Stimulated activated naive B cell treated with anti-CD40 and anti-IgM and Interleukin-4, amounts not matched to agents 10 μg/mL and 1 μg/mL and 100 μg/mL, for 72 hours (primary cell): ENCODE measurements around the gene USP53.
"Not testable (repeated sequence)": the region's sequence is repeated elsewhere in the genome, so short reads cannot be mapped to it uniquely, and the experiment has no call there.

Experiments
- ATAC-seq, 2 donors: fragments of 150-1000 bp; cut with Tn5 transposase; replicated peaks; 2 replicates each; pipeline ENCODE4 v1.10.0; 2021; ENCODE audit warnings: moderate library complexity in 1 of 2
- DNase-seq: peaks from one replicate; pipeline ENCODE4 v3.0.0; 2021
- H3K27ac Mint-ChIP-seq: one replicate; pipeline ENCODE4 v1.8.0; 2022; ENCODE audit warnings: mild to moderate bottlenecking, mixed read lengths
- H3K27me3 Mint-ChIP-seq, 2 donors: one replicate each; pipeline ENCODE4 v1.8.0; 2022; ENCODE audit warnings: mixed read lengths in 2 of 2
- H3K36me3 Mint-ChIP-seq, 2 donors: one replicate each; pipeline ENCODE4 v1.8.0; 2022; ENCODE audit warnings: mixed read lengths in 2 of 2, mild to moderate bottlenecking in 1 of 2
- H3K4me1 Mint-ChIP-seq, 2 donors: one replicate each; pipeline ENCODE4 v1.8.0; 2022; ENCODE audit warnings: mixed read lengths in 2 of 2, mild to moderate bottlenecking in 1 of 2
- H3K4me3 Mint-ChIP-seq, 2 donors: one replicate each; pipeline ENCODE4 v1.8.0; 2022; ENCODE audit warnings: mild to moderate bottlenecking in 2 of 2, mixed read lengths in 2 of 2, moderate library complexity in 1 of 2
- H3K9me3 Mint-ChIP-seq, 2 donors: one replicate each; pipeline ENCODE4 v1.8.0; 2022; ENCODE audit warnings: mixed read lengths in 2 of 2, mild to moderate bottlenecking in 1 of 2

The USP53 gene

DNA sequence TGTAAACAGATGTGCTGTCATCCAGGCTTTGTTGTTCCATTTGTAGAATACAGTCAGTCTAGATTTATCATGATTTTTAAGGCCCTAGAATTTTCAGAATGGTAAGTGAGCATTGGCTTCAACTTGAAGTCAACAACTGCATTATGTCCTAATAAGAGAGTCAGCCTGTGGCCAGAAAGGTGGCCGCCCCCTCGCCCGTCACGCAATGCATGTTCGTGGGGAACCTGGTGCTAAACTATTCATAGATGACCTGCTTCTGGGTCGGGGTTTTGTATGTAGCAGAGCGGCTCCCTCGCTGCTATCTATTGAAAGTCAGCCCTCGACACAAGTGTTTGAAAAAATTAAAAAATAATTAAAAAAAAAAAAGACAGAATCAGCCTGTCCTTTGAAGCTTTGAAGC is 24.7 kb downstream of the USP53 start:
- no peak for DNase-seq
- Mint-ChIP-seq H3K4me3 (no peak overlapping the region), H3K4me1 (peaks cover 15 to 25% of the 10 kb centered on the region in 2 donors), H3K27ac (no peak overlapping the region), H3K36me3 (peaks cover 7 to 15% of the 10 kb centered on the region in 2 donors), H3K9me3 (no peaks in the 10 kb centered on the region), H3K27me3 (no peaks in the 10 kb centered on the region)
- ATAC-seq = no peak

DNA sequence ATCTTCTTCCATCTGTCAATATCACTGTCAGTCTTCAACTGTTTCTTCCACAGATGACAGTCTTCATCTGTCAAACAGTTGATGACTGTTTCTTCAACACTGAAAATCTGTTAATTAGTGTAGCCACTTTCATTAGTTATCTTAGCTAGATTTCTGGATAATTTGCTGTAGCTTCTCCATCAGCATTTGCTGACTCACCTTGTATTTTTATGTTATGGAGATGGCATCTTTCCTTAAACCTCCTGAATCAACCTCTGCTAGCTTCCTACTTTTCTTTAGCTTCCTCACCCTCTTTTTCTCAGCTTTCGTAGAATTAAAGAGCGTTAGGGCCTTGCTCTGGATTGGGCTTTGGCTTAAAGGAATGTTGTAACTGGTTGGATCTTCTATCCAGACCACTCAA is 25.1 kb downstream of the USP53 start:
- H3K27ac Mint-ChIP-seq = peak overlapping the region; percentile 70
- H3K36me3 Mint-ChIP-seq = peaks cover 7 to 15% of the 10 kb centered on the region in 2 donors
- peaks cover 15 to 25% of the 10 kb centered on the region in 2 donors for H3K4me1 Mint-ChIP-seq
- H3K9me3 Mint-ChIP-seq = no peaks in the 10 kb centered on the region
- H3K4me3 Mint-ChIP-seq = no peak overlapping the region
- H3K27me3 Mint-ChIP-seq = no peaks in the 10 kb centered on the region
- DNase-seq (no peak), ATAC-seq (no peak)

DNA sequence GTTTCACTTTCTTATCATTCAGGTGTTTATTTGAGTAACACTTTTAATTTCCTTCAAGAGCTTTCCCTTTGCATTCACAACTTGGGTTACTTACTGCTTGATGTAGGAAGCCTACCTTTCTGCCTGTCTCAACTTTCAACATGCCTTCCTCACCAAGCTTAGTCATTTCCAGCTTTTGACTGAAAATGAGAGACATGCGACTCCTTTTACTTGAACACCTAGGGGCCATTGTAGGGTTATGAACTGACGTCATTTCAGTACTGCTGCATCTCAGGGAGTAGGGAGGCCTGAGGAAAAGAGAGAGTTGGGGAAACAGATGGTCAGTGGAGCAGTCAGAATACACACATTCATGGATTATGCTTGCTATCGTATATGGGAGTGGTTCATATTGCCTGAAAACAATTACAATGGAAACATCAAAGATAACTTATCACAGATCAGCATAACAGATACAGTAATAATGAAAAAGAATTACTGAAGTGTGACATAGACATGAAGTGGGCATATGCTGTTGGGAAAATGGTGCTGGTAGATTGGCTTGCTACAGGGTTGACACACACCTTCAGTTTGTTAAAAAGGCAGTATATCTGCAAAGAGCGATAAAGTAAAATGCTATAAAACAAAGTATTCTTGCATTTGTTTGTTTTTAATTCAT is 25.7 kb downstream of the USP53 start:
- H3K27me3 Mint-ChIP-seq = no peaks in the 10 kb centered on the region
- H3K27ac Mint-ChIP-seq = peak overlapping the region; percentile 70
- no peaks in the 10 kb centered on the region for H3K9me3 Mint-ChIP-seq
- ATAC-seq (peak; percentile 81 to 96), DNase-seq (peak; percentile 25)
- peaks cover 13 to 20% of the 10 kb centered on the region in 2 donors for H3K4me1 Mint-ChIP-seq
- H3K4me3 Mint-ChIP-seq = peak overlapping the region in 1 of 2 donors; percentile 7
- peaks cover 6 to 15% of the 10 kb centered on the region in 2 donors for H3K36me3 Mint-ChIP-seq

DNA sequence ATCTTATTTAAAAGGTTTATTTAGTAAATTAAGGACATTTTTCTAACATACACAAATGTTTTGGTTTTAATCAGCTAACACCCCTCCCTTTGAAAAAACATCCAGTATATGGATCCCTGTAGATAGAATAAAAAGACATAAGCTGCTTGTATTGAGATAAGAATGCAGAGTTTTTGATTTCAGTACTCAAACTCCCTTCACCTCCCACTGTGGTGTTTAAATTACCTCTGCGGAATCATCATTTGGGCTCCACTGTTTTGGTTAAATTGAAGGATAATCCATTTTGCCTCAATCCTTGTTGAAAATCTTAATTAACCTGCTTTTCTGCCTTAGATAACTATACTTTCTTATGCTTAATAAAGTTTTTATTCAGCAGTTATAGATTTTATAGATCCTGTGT is 27.6 kb downstream of the USP53 start:
- Mint-ChIP-seq H3K4me1 (peaks cover 10 to 21% of the 10 kb centered on the region in 2 donors), H3K9me3 (no peaks in the 10 kb centered on the region), H3K27ac (no peak overlapping the region), H3K36me3 (peaks cover 6 to 15% of the 10 kb centered on the region in 2 donors), H3K4me3 (no peak overlapping the region), H3K27me3 (no peaks in the 10 kb centered on the region)
- DNase-seq (no peak), ATAC-seq (no peak)

DNA sequence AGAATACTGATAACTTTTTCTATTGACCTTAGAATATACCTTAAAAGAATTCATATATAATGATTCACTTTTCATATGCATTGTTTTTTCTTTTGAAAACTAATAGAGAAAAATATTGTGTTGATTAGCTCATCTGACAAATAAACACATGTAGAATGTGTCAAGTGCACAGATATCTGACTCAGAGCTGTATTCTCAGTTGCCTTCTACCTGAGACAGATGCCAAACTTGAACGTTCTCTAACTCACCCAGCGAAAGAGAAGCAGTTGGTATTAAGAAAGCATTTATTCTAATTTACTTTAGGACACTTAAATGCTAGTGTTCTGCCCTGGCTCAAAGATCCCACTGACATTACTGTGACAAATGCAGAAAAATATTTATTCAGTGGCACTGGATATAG is 28.1 kb downstream of the USP53 start:
- no peak for ATAC-seq
- Mint-ChIP-seq H3K4me3 (no peak overlapping the region), H3K27me3 (no peaks in the 10 kb centered on the region), H3K4me1 (peaks cover 10 to 21% of the 10 kb centered on the region in 2 donors), H3K9me3 (no peaks in the 10 kb centered on the region), H3K27ac (no peak overlapping the region), H3K36me3 (peaks cover 5 to 13% of the 10 kb centered on the region in 2 donors)
- DNase-seq = no peak

DNA sequence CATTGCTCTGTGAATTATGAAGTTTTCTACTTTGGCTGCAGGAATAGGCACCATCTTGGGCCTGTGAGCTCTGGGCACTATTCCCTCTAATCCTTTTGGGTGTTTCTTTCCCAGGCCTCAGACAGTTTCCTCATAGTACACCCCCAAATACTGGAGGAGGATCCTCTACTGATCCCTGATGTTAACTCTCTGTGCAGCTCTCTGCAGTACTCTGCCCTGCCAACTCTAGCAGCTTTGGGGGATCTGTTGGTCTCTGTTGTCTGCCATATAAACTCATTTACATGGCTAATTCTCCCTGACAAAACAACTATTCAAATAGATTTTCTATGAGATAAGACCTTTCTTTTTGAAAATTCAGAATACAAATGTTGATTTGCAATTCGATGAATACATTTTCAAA is 29.9 kb downstream of the USP53 start:
- no peaks in the 10 kb centered on the region for H3K9me3 Mint-ChIP-seq
- DNase-seq (no peak), ATAC-seq (no peak)
- peaks cover 10 to 21% of the 10 kb centered on the region in 2 donors for H3K4me1 Mint-ChIP-seq
- H3K27ac Mint-ChIP-seq = no peak overlapping the region
- H3K36me3 Mint-ChIP-seq = peaks cover 6 to 22% of the 10 kb centered on the region in 2 donors
- H3K4me3 Mint-ChIP-seq = no peak overlapping the region
- H3K27me3 Mint-ChIP-seq = no peaks in the 10 kb centered on the region

DNA sequence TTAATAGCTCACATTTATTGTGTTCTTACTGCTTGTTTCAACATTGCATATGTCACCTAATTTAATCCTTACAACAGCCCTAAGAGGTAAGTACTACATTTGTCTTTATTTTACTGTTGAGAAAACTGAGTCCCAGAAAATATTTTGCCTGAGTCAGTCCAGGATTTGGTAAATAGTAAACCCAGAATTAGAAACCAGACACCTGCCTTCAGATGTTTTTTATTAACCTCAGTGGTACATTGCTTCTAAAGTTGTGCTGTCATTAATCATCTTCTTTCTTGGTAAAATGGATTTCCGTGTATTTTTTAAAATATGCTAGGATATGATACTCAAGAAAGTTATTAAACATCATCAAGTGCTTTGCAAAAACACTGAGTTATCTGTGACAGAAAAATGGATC is 31.4 kb downstream of the USP53 start:
- DNase-seq (no peak), ATAC-seq (no peak)
- peaks cover 7 to 23% of the 10 kb centered on the region in 2 donors for H3K36me3 Mint-ChIP-seq
- peaks cover 5 to 12% of the 10 kb centered on the region in 2 donors for H3K4me1 Mint-ChIP-seq
- no peak overlapping the region for H3K4me3 Mint-ChIP-seq
- H3K27ac Mint-ChIP-seq = no peak overlapping the region
- H3K27me3 Mint-ChIP-seq = no peaks in the 10 kb centered on the region
- H3K9me3 Mint-ChIP-seq = no peaks in the 10 kb centered on the region

DNA sequence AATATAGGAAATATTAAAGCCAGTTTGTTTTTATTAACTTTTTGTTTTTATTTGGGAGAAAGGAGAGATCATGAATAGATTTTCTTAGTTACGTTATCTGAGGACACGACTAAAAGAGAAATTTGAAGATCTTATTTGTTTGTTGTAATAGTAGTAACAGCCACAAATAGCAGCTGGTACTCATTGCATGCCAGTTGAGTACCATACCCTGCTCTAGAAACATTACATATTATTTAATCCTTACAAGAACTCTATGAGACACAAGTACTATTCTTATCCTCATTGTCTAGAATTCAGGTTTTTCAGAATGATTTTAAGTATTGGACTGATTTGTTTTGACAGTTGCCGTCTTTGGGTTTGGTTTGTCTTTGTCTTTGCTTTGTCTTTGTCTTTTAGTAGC is 31.8 kb downstream of the USP53 start:
- Mint-ChIP-seq H3K27ac (no peak overlapping the region), H3K27me3 (no peaks in the 10 kb centered on the region), H3K4me1 (peaks cover 5 to 12% of the 10 kb centered on the region in 2 donors), H3K4me3 (no peak overlapping the region), H3K9me3 (no peaks in the 10 kb centered on the region), H3K36me3 (peaks cover 7 to 23% of the 10 kb centered on the region in 2 donors)
- DNase-seq = no peak
- ATAC-seq = no peak

DNA sequence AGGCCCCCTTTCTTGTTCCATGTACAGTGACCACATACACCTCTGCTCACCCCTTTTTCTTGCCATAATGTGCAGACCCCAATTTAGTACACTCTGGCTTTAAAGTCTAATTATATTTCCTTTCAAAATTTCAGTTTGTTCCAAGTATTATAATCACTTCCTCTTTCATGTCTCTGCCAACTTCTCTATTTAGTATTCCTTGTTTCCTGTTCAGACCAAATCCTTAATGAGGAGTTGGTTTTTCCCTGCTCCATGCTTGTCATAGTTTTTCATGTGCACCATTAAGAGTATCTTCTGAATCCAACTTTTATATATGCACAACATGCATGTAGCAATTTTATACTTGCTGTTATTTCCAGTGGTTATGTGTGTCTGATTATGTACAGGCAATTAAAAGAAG is 32.3 kb downstream of the USP53 start:
- ATAC-seq (no peak), DNase-seq (no peak)
- peaks cover 5 to 12% of the 10 kb centered on the region in 2 donors for H3K4me1 Mint-ChIP-seq
- no peak overlapping the region for H3K27ac Mint-ChIP-seq
- H3K27me3 Mint-ChIP-seq = no peaks in the 10 kb centered on the region
- H3K4me3 Mint-ChIP-seq = no peak overlapping the region
- peaks cover 7 to 23% of the 10 kb centered on the region in 2 donors for H3K36me3 Mint-ChIP-seq
- no peaks in the 10 kb centered on the region for H3K9me3 Mint-ChIP-seq

DNA sequence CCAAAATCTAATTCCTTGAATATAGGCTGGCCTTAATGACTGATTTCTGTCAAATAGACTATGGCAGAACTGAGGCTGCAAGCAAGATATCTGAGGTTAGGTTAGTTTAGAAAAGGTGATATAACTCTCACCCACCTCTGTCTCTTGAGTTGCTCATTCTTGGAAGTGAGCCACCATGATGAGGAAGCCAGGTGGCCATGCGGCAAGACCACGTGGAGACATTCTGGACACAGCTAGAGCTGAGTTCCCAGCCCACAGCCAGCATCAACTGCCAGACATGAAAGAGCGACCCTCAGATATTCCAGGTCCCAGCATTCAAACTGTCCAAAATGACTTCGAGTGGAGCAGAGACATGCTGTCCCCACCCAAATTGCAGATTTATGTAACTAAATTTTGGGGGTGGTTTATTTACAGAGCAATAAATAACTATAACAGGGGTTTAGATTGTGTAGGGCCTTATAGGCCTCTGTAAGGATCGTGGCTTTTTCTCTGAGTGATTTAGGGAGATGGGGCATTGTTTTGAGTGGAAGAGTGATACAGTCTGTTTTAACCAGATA is 33.7 kb downstream of the USP53 start:
- H3K9me3 Mint-ChIP-seq = peaks cover 0 to 1% of the 10 kb centered on the region in 2 donors
- DNase-seq (no peak), ATAC-seq (no peak)
- H3K27me3 Mint-ChIP-seq = no peaks in the 10 kb centered on the region
- peaks cover 5 to 12% of the 10 kb centered on the region in 2 donors for H3K4me1 Mint-ChIP-seq
- no peak overlapping the region for H3K4me3 Mint-ChIP-seq
- H3K36me3 Mint-ChIP-seq = peaks cover 10 to 23% of the 10 kb centered on the region in 2 donors
- H3K27ac Mint-ChIP-seq = no peak overlapping the region

DNA sequence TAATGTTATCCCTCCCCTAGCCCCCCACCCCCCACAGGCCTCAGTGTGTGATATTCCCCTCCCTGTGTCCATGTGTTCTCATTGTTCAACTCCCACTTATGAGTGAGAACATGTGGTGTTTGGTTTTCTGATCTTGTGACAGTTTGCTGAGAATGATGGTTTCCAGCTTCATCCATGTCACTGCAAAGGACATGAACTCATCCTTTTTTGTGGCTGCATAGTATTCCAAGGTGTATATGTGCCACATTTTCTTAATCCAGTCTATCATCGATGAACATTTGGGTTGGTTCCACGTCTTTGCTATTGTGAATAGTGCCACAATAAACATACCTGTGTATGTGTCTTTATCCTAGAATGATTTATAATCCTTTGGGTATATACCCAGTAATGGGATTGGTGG is 38.5 kb downstream of the USP53 start:
- DNase-seq, H3K27ac Mint-ChIP-seq, H3K4me3 Mint-ChIP-seq, H3K4me1 Mint-ChIP-seq, ATAC-seq, H3K27me3 Mint-ChIP-seq: not testable (repeated sequence)
- peaks cover 49 to 50% of the 10 kb centered on the region in 2 donors for H3K36me3 Mint-ChIP-seq
- H3K9me3 Mint-ChIP-seq = peaks cover 0 to 14% of the 10 kb centered on the region in 2 donors

DNA sequence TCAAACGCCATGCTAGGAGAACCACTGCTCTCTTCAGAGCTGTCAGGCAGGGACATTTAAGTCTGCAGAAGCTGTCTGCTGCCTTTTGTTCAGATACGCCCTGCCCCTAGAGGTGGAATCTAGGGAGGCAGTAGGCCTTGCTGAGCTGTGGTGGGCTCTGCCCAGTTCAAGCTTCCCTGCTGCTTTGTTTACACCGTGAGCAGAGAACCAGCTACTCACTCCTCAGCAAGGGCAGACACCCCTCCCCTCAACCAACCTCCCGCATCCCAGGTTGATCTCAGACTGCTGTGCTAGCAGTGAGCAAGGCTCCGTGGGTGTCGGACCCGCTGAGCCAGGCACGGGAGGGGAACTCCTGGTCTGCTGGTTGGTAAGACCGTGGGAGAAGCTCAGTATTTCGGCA is 42.7 kb downstream of the USP53 start:
- H3K9me3 Mint-ChIP-seq = peaks cover 0 to 14% of the 10 kb centered on the region in 2 donors
- not testable (repeated sequence) for H3K27ac Mint-ChIP-seq, H3K4me3 Mint-ChIP-seq, DNase-seq, ATAC-seq, H3K4me1 Mint-ChIP-seq, H3K27me3 Mint-ChIP-seq
- peaks cover 45 to 50% of the 10 kb centered on the region in 2 donors for H3K36me3 Mint-ChIP-seq

DNA sequence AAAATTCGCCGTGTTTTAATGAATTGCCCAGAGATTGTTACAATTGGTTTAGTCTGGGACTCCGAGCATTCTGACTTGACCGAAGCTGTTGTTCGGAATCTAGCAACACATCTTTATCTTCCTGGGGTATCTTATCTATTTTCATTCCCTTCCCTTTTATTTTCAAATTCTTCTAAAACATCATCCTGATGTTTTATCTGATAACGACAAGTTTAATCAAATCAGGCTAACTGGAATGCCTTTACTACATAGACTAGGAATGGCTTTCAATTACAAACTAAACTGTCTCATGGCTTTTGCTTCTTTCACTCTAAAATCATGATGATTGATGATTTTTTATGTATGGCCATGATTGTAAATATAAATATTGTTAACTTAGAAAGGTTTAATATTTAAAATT is 48.0 kb downstream of the USP53 start:
- H3K9me3 Mint-ChIP-seq = no peaks in the 10 kb centered on the region
- DNase-seq = no peak
- no peak overlapping the region for H3K4me3 Mint-ChIP-seq
- no peak for ATAC-seq
- H3K27me3 Mint-ChIP-seq = no peaks in the 10 kb centered on the region
- no peaks in the 10 kb centered on the region for H3K4me1 Mint-ChIP-seq
- no peak overlapping the region for H3K27ac Mint-ChIP-seq
- peaks cover 9 to 24% of the 10 kb centered on the region in 2 donors for H3K36me3 Mint-ChIP-seq

DNA sequence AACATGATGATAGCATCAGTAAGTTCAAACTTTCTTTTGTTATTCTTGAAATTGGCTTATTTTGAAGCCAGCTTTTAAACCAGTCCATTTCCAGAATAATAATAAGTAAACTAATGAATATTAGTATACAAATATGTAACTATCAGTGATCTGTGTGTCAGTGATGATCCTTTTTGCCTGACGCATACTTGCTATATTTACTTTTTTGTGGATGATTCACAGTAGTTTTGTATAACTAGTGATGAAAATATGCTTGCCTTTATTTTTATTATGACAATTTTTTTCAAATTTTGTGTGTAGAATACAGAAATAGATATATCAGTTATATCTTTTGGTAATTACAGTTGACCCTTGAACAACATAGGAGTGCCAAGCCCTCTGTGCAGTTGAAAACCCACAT is 49.5 kb downstream of the USP53 start:
- DNase-seq (no peak), ATAC-seq (no peak)
- H3K27ac Mint-ChIP-seq = no peak overlapping the region
- peaks cover 15 to 30% of the 10 kb centered on the region in 2 donors for H3K36me3 Mint-ChIP-seq
- no peaks in the 10 kb centered on the region for H3K27me3 Mint-ChIP-seq
- no peak overlapping the region for H3K4me3 Mint-ChIP-seq
- no peaks in the 10 kb centered on the region for H3K4me1 Mint-ChIP-seq
- no peaks in the 10 kb centered on the region for H3K9me3 Mint-ChIP-seq

DNA sequence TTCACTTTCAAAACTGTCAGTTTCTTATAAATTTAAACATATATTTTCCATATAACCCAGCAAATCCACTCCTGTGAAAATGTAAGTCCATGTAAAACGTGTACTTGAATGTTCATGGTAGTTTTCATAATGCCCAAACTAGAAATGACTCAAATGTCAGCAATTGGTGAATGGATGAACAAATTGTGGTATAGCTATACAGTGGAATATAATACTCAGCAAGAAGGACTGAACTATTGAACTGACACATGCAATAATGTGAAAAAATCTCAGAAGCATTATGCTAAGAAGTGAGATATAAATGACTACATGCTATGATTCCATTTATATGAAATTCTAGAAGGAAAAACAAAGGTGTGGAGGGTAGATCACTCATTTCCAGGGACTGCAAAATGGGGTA is 52.2 kb downstream of the USP53 start:
- Mint-ChIP-seq H3K4me3 (no peak overlapping the region), H3K27ac (no peak overlapping the region), H3K27me3 (no peaks in the 10 kb centered on the region), H3K4me1 (no peaks in the 10 kb centered on the region), H3K9me3 (no peaks in the 10 kb centered on the region), H3K36me3 (peaks cover 11 to 21% of the 10 kb centered on the region in 2 donors)
- no peak for ATAC-seq
- no peak for DNase-seq
